ENCODE data around the gene GDE1. TPM values are rescaled to one million over a fixed set of nuclear protein-coding genes. Genes with fewer than 3 reads are reported as not detected.

GDE1 gene
- total and polyA plus RNA-seq, 9 of the 15 experiments (the other 6 are each of a cell fraction or from before 2014, with no cell fraction given), result 18.8 to 40.5 (median 22.3) TPM

- DNase-seq (ENCODE audit: extremely low read depth in 1 of 4, low spot score in 3 of 4) (no peak), ATAC-seq (no peak), FAIRE-seq (no peak)
- Histone ChIP-seq H3K9me1 (ENCODE audit: control insufficient read depth, insufficient read depth, low read length) (no peaks in the 10 kb centered on the region), H3K9me3 (replicated peaks; ENCODE audit: control insufficient read depth, insufficient read depth, low read depth, low read length) (no peaks in the 10 kb centered on the region), H3K36me3 (ENCODE audit: control insufficient read depth, insufficient read depth, low read length) (peaks cover 32% of the 10 kb centered on the region), H3K4me3 (peak overlapping the region; percentile 92), H3K79me2 (ENCODE audit: control insufficient read depth, insufficient read depth, low read length) (peaks cover 43% of the 10 kb centered on the region), H4K20me1 (replicated peaks; ENCODE audit: control insufficient read depth, insufficient read depth, low read length) (no peaks in the 10 kb centered on the region), H3K27me3 (ENCODE audit: control insufficient read depth in 2 of 2, insufficient read depth in 2 of 2, low read length in 2 of 2) (no peaks in the 10 kb centered on the region), H2AFZ (ENCODE audit: low read depth, low read length) (peak overlapping the region; percentile 93; the same call in 1 of the 2 replicates), H3K27ac (ENCODE audit: extremely low read depth, low read depth, low read length) (peak overlapping the region; percentile 71; the same call in 1 of the 3 replicates), H3K4me1 (replicated peaks in 1 of 2; ENCODE audit: control insufficient read depth in 2 of 2, insufficient read depth in 2 of 2, low read length in 2 of 2) (peaks cover 23 to 24% of the 10 kb centered on the region in 2 experiments; a peak in 4 of 5 replicates), H3K4me2 (ENCODE audit: insufficient read depth, low read length) (peak overlapping the region; percentile 92), H3K9ac (ENCODE audit: insufficient read depth in 1 of 2, low read depth in 2 of 2, low read length in 2 of 2) (peak overlapping the region in 1 of 2 experiments; percentile 71; a peak in 2 of 4 replicates)
- in situ Hi-C loops (cut with MboI), result no loop called here
- ChIA-PET CTCF (ENCODE audit: low intra/inter-chr PET ratio) (no interaction called here), POLR2A (interaction anchor here (1.0 to 1.8 kb wide), 3 partner anchors 22 to 440 kb away, joined by 3 to 6 read pairs (median 3); no protein-coding TSS in a partner anchor)
- BruUV-seq (replicated peaks), result no TSS peak
- TF ChIP-seq CEBPB (tag; IDR thresholded peaks at IDR 0.05) (peak; percentile 57), TCF3 (CRISPR knock-in tag; IDR thresholded peaks at IDR 0.05) (no peak), HDAC2 (IDR thresholded peaks at IDR 0.05) (0 out of 2 replicates have a peak, but pooled peaks have one; percentile 3), ARID1B (IDR thresholded peaks at IDR 0.05) (0 out of 2 replicates have a peak, but pooled peaks have one; percentile 10)
- 59% methylated on average over 2 of the region's 2 CpGs for WGBS (ENCODE audit: insufficient coverage, low coverage, missing lambda C conversion rate)
- intact Hi-C loops (cut with micrococcal nuclease), result loop anchor here (10.0 kb wide), 1 partner anchor 131 kb away; no protein-coding TSS in a partner anchor
Observed at GRCh38 chr16:19525385-19525723, 3.5 kb upstream of the GDE1 start.
